BLaER1 treated with 17β-estradiol and CSF1 and Interleukin-3, amounts not matched to agents 10 nM and 100 nM (cell line): ENCODE measurements around the gene VPS26A.

ENCODE experiments used
- H3K27ac ChIP-seq, 11 experiments: shearing (Covaris generic); formaldehyde crosslinking; 2 replicates each; pipeline ENCODE4 v1.8.1; 2022
- H3K27me3 ChIP-seq, 11 experiments: shearing (Covaris generic); formaldehyde crosslinking; 2 replicates each; pipeline ENCODE4 v1.8.1; 2022
- H3K36me3 ChIP-seq, 11 experiments: shearing (Covaris generic); formaldehyde crosslinking; 2 replicates each; pipeline ENCODE4 v1.8.1; 2022
- H3K4me1 ChIP-seq, 10 experiments: shearing (Covaris generic); formaldehyde crosslinking; 2 replicates each; pipeline ENCODE4 v1.8.1; 2022
- H3K4me2 ChIP-seq, 11 experiments: shearing (Covaris generic); formaldehyde crosslinking; 2 replicates each; pipeline ENCODE4 v1.8.1; 2022
- H3K4me3 ChIP-seq, 10 experiments: shearing (Covaris generic); formaldehyde crosslinking; 2 replicates each; pipeline ENCODE4 v1.8.1; 2022
- H3K9ac ChIP-seq, 11 experiments: shearing (Covaris generic); formaldehyde crosslinking; 2 replicates each; pipeline ENCODE4 v1.8.1; 2022
- H3K9me3 ChIP-seq, 11 experiments: shearing (Covaris generic); formaldehyde crosslinking; replicated peaks in 1 of 11; 2 replicates each; pipeline ENCODE4 v1.8.1; 2022
- H4K20me1 ChIP-seq, 11 experiments: shearing (Covaris generic); formaldehyde crosslinking; 2 replicates each; pipeline ENCODE4 v1.8.1; 2022
- Cebpa-rat ChIP-seq, 11 experiments: shearing (Covaris generic); IDR thresholded peaks; 2 replicates each; pipeline ENCODE4 v1.8.1; 2022

Gene VPS26A

DNA sequence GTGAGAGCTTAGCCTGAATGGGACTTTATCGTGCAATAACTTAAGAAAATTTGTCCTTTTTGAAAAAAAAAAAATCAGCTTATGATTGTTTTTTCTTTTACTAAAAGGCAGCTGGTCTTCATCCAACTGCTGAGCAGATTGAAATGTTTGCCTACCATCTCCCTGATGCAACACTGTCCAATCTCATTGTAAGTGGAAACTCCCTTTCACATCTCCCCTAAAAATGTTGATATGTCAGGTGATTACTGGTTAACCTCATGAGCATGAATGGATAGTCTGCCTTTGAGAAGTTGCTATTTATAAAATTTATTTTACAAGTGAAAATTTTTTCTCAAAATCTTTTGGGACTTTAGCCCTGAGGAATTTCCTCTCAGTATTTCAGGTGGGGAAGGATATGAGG lies 78.4 kb downstream of the VPS26A start:
- no peaks in the 10 kb centered on the region; a peak in 1 of 22 replicates for H4K20me1 ChIP-seq
- no peak overlapping the region for H3K27ac ChIP-seq
- H3K4me3 ChIP-seq: no peak overlapping the region
- no peak overlapping the region for H3K9ac ChIP-seq
- no peak overlapping the region for H3K4me2 ChIP-seq
- peaks cover 87 to 100% (median 98%) of the 10 kb centered on the region in 11 experiments for H3K36me3 ChIP-seq
- no peaks in the 10 kb centered on the region for H3K9me3 ChIP-seq
- H3K4me1 ChIP-seq: no peaks in the 10 kb centered on the region
- TF ChIP-seq Cebpa-rat (IDR thresholded peaks at IDR 0.05): no peak
- H3K27me3 ChIP-seq: no peaks in the 10 kb centered on the region

DNA sequence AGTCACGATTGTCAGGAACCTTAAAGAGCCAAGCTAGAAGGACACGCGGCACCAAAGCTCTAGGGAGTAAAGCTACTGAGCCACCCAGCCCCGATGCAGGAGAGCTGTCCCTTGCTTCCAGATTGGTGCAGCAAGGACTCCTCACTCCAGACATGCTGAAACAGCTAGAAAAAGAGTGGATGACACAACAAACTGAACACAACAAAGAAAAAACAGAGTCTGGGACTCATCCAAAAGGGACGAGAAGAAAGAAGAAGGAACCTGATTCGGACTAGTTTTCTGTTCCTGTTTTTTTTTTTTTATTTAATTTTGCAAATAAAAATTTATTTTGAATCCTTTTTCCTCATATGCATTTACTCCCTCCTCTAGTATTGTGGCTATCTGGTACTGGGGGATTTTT lies 84.8 kb downstream of the VPS26A start:
- H3K4me3 ChIP-seq: no peak overlapping the region
- peaks cover 0 to 5% (median 0%) of the 10 kb centered on the region in 11 experiments; a peak in 1 of 22 replicates for H4K20me1 ChIP-seq
- no peak overlapping the region for H3K9ac ChIP-seq
- no peak for TF ChIP-seq Cebpa-rat (IDR thresholded peaks at IDR 0.05)
- peak overlapping the region in 3 of 11 experiments; percentile 4 to 59 (median 54); a peak in 4 of 22 replicates for H3K4me2 ChIP-seq
- peaks cover 0 to 25% (median 0%) of the 10 kb centered on the region in 10 experiments; a peak in 7 of 20 replicates for H3K4me1 ChIP-seq
- H3K27me3 ChIP-seq: no peaks in the 10 kb centered on the region
- no peaks in the 10 kb centered on the region for H3K9me3 ChIP-seq
- H3K27ac ChIP-seq: peak overlapping the region in 1 of 11 experiments; percentile 4; a peak in 1 of 22 replicates
- H3K36me3 ChIP-seq: peaks cover 47 to 67% (median 59%) of the 10 kb centered on the region in 11 experiments

DNA sequence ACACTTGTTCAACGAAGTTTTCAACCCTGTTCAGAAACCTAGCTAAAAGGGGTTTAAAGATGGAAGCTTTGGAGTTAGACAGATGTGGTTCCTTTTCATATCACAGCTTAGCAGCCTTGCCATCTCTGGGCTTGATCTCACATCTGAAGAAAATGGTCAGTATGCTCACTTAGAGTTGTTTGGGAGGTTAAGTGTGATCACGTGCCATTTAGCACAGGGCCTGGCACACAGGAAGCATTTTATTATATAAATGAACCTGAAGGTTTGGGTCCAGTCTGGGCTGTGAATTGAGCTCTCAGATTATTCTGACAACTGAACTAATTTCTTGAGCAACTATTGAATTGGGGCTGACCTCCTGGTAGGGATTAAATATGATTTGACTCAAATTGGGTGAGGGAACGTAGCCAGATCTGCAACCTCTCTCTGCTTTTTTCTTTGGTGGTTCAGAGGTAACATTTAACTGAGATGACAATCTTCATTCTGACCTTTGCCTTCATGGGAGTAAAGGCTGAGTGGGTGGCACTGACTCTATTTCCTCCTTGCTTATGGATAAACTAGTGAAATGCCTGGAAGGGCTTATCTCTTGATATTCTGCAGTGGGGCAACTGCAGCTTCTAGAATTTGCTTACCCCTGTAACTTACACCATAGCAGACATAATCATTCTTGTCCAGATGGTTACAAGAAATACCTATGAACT lies 86.0 kb downstream of the VPS26A start:
- no peak overlapping the region for H3K27ac ChIP-seq
- H3K4me3 ChIP-seq: no peak overlapping the region
- no peak overlapping the region for H3K4me2 ChIP-seq
- H3K27me3 ChIP-seq: no peaks in the 10 kb centered on the region
- no peak overlapping the region for H3K9ac ChIP-seq
- peaks cover 0 to 5% (median 0%) of the 10 kb centered on the region in 11 experiments; a peak in 1 of 22 replicates for H4K20me1 ChIP-seq
- peaks cover 35 to 55% (median 47%) of the 10 kb centered on the region in 11 experiments for H3K36me3 ChIP-seq
- peaks cover 0 to 30% (median 0%) of the 10 kb centered on the region in 10 experiments; a peak in 8 of 20 replicates for H3K4me1 ChIP-seq
- no peak for TF ChIP-seq Cebpa-rat (IDR thresholded peaks at IDR 0.05)
- peaks cover 0 to 9% (median 0%) of the 10 kb centered on the region in 11 experiments; a peak in 5 of 22 replicates for H3K9me3 ChIP-seq

GRCh38 chr10:69211104-69211503 lies 87.1 kb downstream of the VPS26A start:
- Histone ChIP-seq H3K4me2 (no peak overlapping the region), H3K9me3 (peaks cover 0 to 11% (median 0%) of the 10 kb centered on the region in 11 experiments; a peak in 5 of 22 replicates), H3K9ac (no peak overlapping the region), H3K27ac (no peak overlapping the region), H3K4me1 (peaks cover 6 to 41% (median 8%) of the 10 kb centered on the region in 10 experiments; a peak in 17 of 20 replicates), H3K36me3 (peaks cover 25 to 43% (median 37%) of the 10 kb centered on the region in 11 experiments), H3K27me3 (no peaks in the 10 kb centered on the region), H3K4me3 (no peak overlapping the region), H4K20me1 (peaks cover 0 to 5% (median 0%) of the 10 kb centered on the region in 11 experiments; a peak in 1 of 22 replicates)
- TF ChIP-seq Cebpa-rat (IDR thresholded peaks at IDR 0.05): no peak

GRCh38 chr10:69211524-69211923 lies 87.5 kb downstream of the VPS26A start:
- Histone ChIP-seq H3K9ac (no peak overlapping the region), H3K4me2 (no peak overlapping the region), H3K9me3 (peaks cover 0 to 11% (median 0%) of the 10 kb centered on the region in 11 experiments; a peak in 5 of 22 replicates), H4K20me1 (peaks cover 0 to 5% (median 0%) of the 10 kb centered on the region in 11 experiments; a peak in 1 of 22 replicates), H3K4me3 (no peak overlapping the region), H3K27ac (no peak overlapping the region), H3K36me3 (peaks cover 21 to 39% (median 32%) of the 10 kb centered on the region in 11 experiments), H3K4me1 (peaks cover 6 to 45% (median 8%) of the 10 kb centered on the region in 10 experiments; a peak in 17 of 20 replicates), H3K27me3 (no peaks in the 10 kb centered on the region)
- TF ChIP-seq Cebpa-rat (IDR thresholded peaks at IDR 0.05): no peak

- peaks cover 5 to 45% (median 8%) of the 10 kb centered on the region in 10 experiments; a peak in 17 of 20 replicates for H3K4me1 ChIP-seq
- H3K4me2 ChIP-seq: peak overlapping the region in 2 of 11 experiments; percentile 7 to 45; a peak in 3 of 22 replicates
- H3K27ac ChIP-seq: no peak overlapping the region
These were observed 89.8 kb downstream of the VPS26A start for GRCh38 chr10:69213591-69214311.

DNA sequence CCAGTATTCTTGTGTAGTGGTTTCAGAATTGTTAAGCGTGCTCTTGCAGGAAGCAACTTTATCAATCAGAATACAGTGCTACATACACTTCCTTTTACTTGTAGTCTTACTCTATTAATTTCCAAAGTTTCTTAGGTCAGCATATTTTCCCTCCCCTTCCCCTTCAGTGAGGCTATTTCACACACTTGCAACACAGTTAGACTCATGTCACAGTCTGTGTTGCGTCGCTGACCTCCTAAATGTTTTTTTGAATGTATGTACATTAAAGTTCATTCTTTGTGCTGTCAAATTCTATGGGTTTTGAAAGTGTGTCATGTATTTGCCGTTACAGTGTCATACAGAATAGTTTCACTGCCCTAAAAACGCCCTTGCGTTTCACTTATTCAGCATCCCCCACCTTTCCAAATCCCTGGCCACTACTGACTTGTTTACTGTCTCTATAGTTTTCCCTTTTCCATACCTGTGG lies 90.7 kb downstream of the VPS26A start:
- H3K4me3 ChIP-seq: no peak overlapping the region
- H3K4me2 ChIP-seq: peak overlapping the region in 3 of 11 experiments; percentile 7 to 26 (median 18); a peak in 3 of 22 replicates
- no peak overlapping the region for H3K9ac ChIP-seq
- no peak for TF ChIP-seq Cebpa-rat (IDR thresholded peaks at IDR 0.05)
- H3K4me1 ChIP-seq: peaks cover 5 to 39% (median 8%) of the 10 kb centered on the region in 10 experiments; a peak in 17 of 20 replicates
- peaks cover 0 to 11% (median 0%) of the 10 kb centered on the region in 11 experiments; a peak in 5 of 22 replicates for H3K9me3 ChIP-seq
- no peak overlapping the region for H3K27ac ChIP-seq
- H3K36me3 ChIP-seq: peaks cover 0 to 7% (median 1%) of the 10 kb centered on the region in 11 experiments; a peak in 9 of 22 replicates
- H4K20me1 ChIP-seq: no peaks in the 10 kb centered on the region
- no peaks in the 10 kb centered on the region for H3K27me3 ChIP-seq

More at GRCh38 chr10:69213591-69214311, 89.8 kb downstream of the VPS26A start:
- Histone ChIP-seq H4K20me1 (0 out of 22 replicates have a peak, but pooled peaks cover 0 to 1% (median 0%) of the 10 kb centered on the region in 11 experiments), H3K9ac (no peak overlapping the region), H3K27me3 (no peaks in the 10 kb centered on the region), H3K9me3 (peaks cover 0 to 11% (median 0%) of the 10 kb centered on the region in 11 experiments; a peak in 5 of 22 replicates), H3K36me3 (peaks cover 0 to 17% (median 10%) of the 10 kb centered on the region in 11 experiments; a peak in 18 of 22 replicates), H3K4me3 (no peak overlapping the region)
- TF ChIP-seq Cebpa-rat (IDR thresholded peaks at IDR 0.05): no peak

- Histone ChIP-seq H3K4me2 (peak overlapping the region; percentile 10 to 45 (median 26); a peak in 19 of 22 replicates), H3K36me3 (no peaks in the 10 kb centered on the region), H3K9ac (no peak overlapping the region)
These were observed 91.6 kb downstream of the VPS26A start for GRCh38 chr10:69215405-69216171.

More at GRCh38 chr10:69215405-69216171, 91.6 kb downstream of the VPS26A start:
- H3K27me3 ChIP-seq: no peaks in the 10 kb centered on the region
- no peak overlapping the region for H3K4me3 ChIP-seq
- peaks cover 0 to 11% (median 0%) of the 10 kb centered on the region in 11 experiments; a peak in 5 of 22 replicates for H3K9me3 ChIP-seq
- H4K20me1 ChIP-seq: no peaks in the 10 kb centered on the region
- peaks cover 5 to 39% (median 8%) of the 10 kb centered on the region in 10 experiments; a peak in 17 of 20 replicates for H3K4me1 ChIP-seq
- TF ChIP-seq Cebpa-rat (IDR thresholded peaks at IDR 0.05): no peak
- no peak overlapping the region for H3K27ac ChIP-seq
